ENCODE data around the gene LMCD1. TPM values are rescaled to one million over a fixed set of nuclear protein-coding genes. Genes with fewer than 3 reads are reported as not detected.

LMCD1 gene
- total and polyA plus RNA-seq, 2 donors (not counting 1 experiment from before 2014, with no cell fraction given): 1.4 to 4.9 TPM

GRCh38 chr3:8581373-8581772, 79.8 kb downstream of the LMCD1 start:
- H3K27ac ChIP-seq (ENCODE audit: low read length in 2 of 2): no peak overlapping the region
- 100% methylated on average over 2 of the region's 3 CpGs for WGBS (ENCODE audit: insufficient coverage)
- no peaks in the 10 kb centered on the region for H3K4me1 ChIP-seq (ENCODE audit: control insufficient read depth in 2 of 2, insufficient read depth in 2 of 2, low read length in 2 of 2)
- H2AFZ ChIP-seq (ENCODE audit: insufficient read depth, low read depth, low read length, poor library complexity, severe bottlenecking): no peak overlapping the region
- Mint-ChIP-seq H3K27ac (no peak overlapping the region), H3K9me3 (ENCODE audit: insufficient read depth) (no peaks in the 10 kb centered on the region), H3K4me3 (no peak overlapping the region), H3K4me1 (peaks cover 3% of the 10 kb centered on the region), H3K27me3 (no peaks in the 10 kb centered on the region)
- no peak for DNase-seq
- peaks cover 0 to 5% (median 0%) of the 10 kb centered on the region in 3 donors for H3K9me3 ChIP-seq (ENCODE audit: control extremely low read depth in 1 of 3, control insufficient read depth in 2 of 3, insufficient read depth in 1 of 3, low read length in 2 of 3)
- ChIA-PET CTCF (no interaction called here), POLR2A (no interaction called here)
- no peaks in the 10 kb centered on the region for H3K27me3 ChIP-seq (replicated peaks in 1 of 4; ENCODE audit: control extremely low read depth in 1 of 4, control insufficient read depth in 3 of 4, insufficient read depth in 4 of 4, low read length in 3 of 4)
- H3K36me3 ChIP-seq (replicated peaks in 1 of 2; ENCODE audit: control extremely low read depth in 1 of 2, control insufficient read depth in 1 of 2, extremely low read depth in 1 of 2, insufficient read depth in 2 of 2, low read length in 1 of 2): no peaks in the 10 kb centered on the region
- intact Hi-C loops (cut with micrococcal nuclease): no loop called here
- no peak overlapping the region for H3K9ac ChIP-seq (ENCODE audit: low read length)
- no peak overlapping the region for H3K4me3 ChIP-seq (ENCODE audit: control extremely low read depth in 1 of 5, extremely low read depth in 1 of 5, insufficient read depth in 1 of 5, low read depth in 2 of 5, low read length in 4 of 5)
- H3K79me2 ChIP-seq (ENCODE audit: control insufficient read depth, insufficient read depth, low read length): no peaks in the 10 kb centered on the region
- no peaks in the 10 kb centered on the region for H4K20me1 ChIP-seq (ENCODE audit: control insufficient read depth, insufficient read depth, low read length, poor library complexity, severe bottlenecking)
- TF ChIP-seq EZH2 (IDR thresholded peaks at IDR 0.05; ENCODE audit: borderline replicate concordance, insufficient read depth, low read depth, low read length, poor library complexity, severe bottlenecking) (no peak), CTCF (IDR thresholded peaks at IDR 0.05) (no peak)
- ATAC-seq (ENCODE audit: low read depth): no peak
- no peak overlapping the region for H3K4me2 ChIP-seq (replicated peaks; ENCODE audit: low read depth, low read length, poor library complexity, severe bottlenecking)

GRCh38 chr3:8581806-8582445, 80.3 kb downstream of the LMCD1 start:
- no peak overlapping the region for H3K4me2 ChIP-seq (replicated peaks; ENCODE audit: low read depth, low read length, poor library complexity, severe bottlenecking)
- no peak overlapping the region for H3K4me3 ChIP-seq (ENCODE audit: control extremely low read depth in 1 of 5, extremely low read depth in 1 of 5, insufficient read depth in 1 of 5, low read depth in 2 of 5, low read length in 4 of 5)
- no peaks in the 10 kb centered on the region for H3K36me3 ChIP-seq (replicated peaks in 1 of 2; ENCODE audit: control extremely low read depth in 1 of 2, control insufficient read depth in 1 of 2, extremely low read depth in 1 of 2, insufficient read depth in 2 of 2, low read length in 1 of 2)
- 96% methylated on average over 6 of the region's 6 CpGs for WGBS (ENCODE audit: insufficient coverage)
- H3K9me3 ChIP-seq (ENCODE audit: control extremely low read depth in 1 of 3, control insufficient read depth in 2 of 3, insufficient read depth in 1 of 3, low read length in 2 of 3): peaks cover 0 to 5% (median 0%) of the 10 kb centered on the region in 3 donors
- intact Hi-C loops (cut with micrococcal nuclease): no loop called here
- Mint-ChIP-seq H3K27ac (no peak overlapping the region), H3K4me1 (peaks cover 3% of the 10 kb centered on the region), H3K9me3 (ENCODE audit: insufficient read depth) (no peaks in the 10 kb centered on the region), H3K4me3 (no peak overlapping the region), H3K27me3 (no peaks in the 10 kb centered on the region)
- no peak overlapping the region for H3K27ac ChIP-seq (ENCODE audit: low read length in 2 of 2)
- no peaks in the 10 kb centered on the region for H3K79me2 ChIP-seq (ENCODE audit: control insufficient read depth, insufficient read depth, low read length)
- DNase-seq: no peak
- H2AFZ ChIP-seq (ENCODE audit: insufficient read depth, low read depth, low read length, poor library complexity, severe bottlenecking): no peak overlapping the region
- no peak overlapping the region for H3K9ac ChIP-seq (ENCODE audit: low read length)
- no peaks in the 10 kb centered on the region for H4K20me1 ChIP-seq (ENCODE audit: control insufficient read depth, insufficient read depth, low read length, poor library complexity, severe bottlenecking)
- H3K4me1 ChIP-seq (ENCODE audit: control insufficient read depth in 2 of 2, insufficient read depth in 2 of 2, low read length in 2 of 2): no peaks in the 10 kb centered on the region
- CTCF ChIA-PET: no interaction called here
- no peak for ATAC-seq (ENCODE audit: low read depth)
- H3K27me3 ChIP-seq (replicated peaks in 1 of 4; ENCODE audit: control extremely low read depth in 1 of 4, control insufficient read depth in 3 of 4, insufficient read depth in 4 of 4, low read length in 3 of 4): no peaks in the 10 kb centered on the region
- POLR2A ChIA-PET: no interaction called here
- TF ChIP-seq CTCF (IDR thresholded peaks at IDR 0.05) (no peak), EZH2 (IDR thresholded peaks at IDR 0.05; ENCODE audit: borderline replicate concordance, insufficient read depth, low read depth, low read length, poor library complexity, severe bottlenecking) (no peak)
